CD4-positive, alpha-beta memory T cell (primary cell): ENCODE data around the gene CAPN14. TPM values are rescaled to one million over a fixed set of nuclear protein-coding genes. Genes with fewer than 3 reads are reported as not detected.

Experiments
- CTCF ChIA-PET: fragments of 350-600 bp; sonication (Branson Sonifier 250); formaldehyde crosslinking; loops from one replicate; lab custom pipeline; 2021; ENCODE audit warnings: inconsistent platforms; ENCODE audit not compliant: partially characterized antibody; lab: Charles Lee
- POLR2A ChIA-PET: fragments of 350-600 bp; sonication (Branson Sonifier 250); formaldehyde crosslinking; loops from one replicate; lab custom pipeline; 2021; ENCODE audit not compliant: partially characterized antibody; lab: Charles Lee
- DNase-seq, 5 donors: peaks; one replicate each; pipeline versions ENCODE4 v3.0.0 to v3.0.0-alpha.2; 2020 to 2022; ENCODE audit warnings: mixed read lengths in 1 of 5
- H3K27ac ChIP-seq: one replicate; pipeline ENCODE4 v1.7.0; 2013; ENCODE audit warnings: low read depth, low read length
- H3K27me3 ChIP-seq: 2 replicates; pipeline ENCODE4 v1.7.0; 2013; ENCODE audit warnings: mild to moderate bottlenecking, low read length, moderate library complexity; ENCODE audit not compliant: insufficient read depth
- H3K36me3 ChIP-seq: 2 replicates; pipeline ENCODE4 v1.7.0; 2013; ENCODE audit warnings: mild to moderate bottlenecking, low read length, moderate library complexity; ENCODE audit not compliant: insufficient read depth
- H3K4me1 ChIP-seq: 2 replicates; pipeline ENCODE4 v1.7.0; 2013; ENCODE audit warnings: mild to moderate bottlenecking, low read length, moderate library complexity; ENCODE audit not compliant: insufficient read depth
- H3K4me3 ChIP-seq, 2 donors: one replicate each; pipeline ENCODE4 v1.7.0; 2013; ENCODE audit warnings: low read length in 2 of 2, mild to moderate bottlenecking in 1 of 2
- H3K9me3 ChIP-seq, 2 donors: one replicate each; pipeline ENCODE4 v1.7.0; 2013; ENCODE audit warnings: low read length in 2 of 2, control low read depth in 1 of 2; ENCODE audit not compliant: control insufficient read depth in 1 of 2
- H3K27ac Mint-ChIP-seq, 7 donors: one replicate each; pipeline ENCODE4 v1.8.0; 2020 to 2021; ENCODE audit warnings: mixed read lengths in 7 of 7, mild to moderate bottlenecking in 6 of 7, inconsistent platforms in 3 of 7, moderate library complexity in 3 of 7
- H3K27me3 Mint-ChIP-seq, 2 donors: one replicate each; pipeline ENCODE4 v1.8.0; 2020 to 2021; ENCODE audit warnings: mixed read lengths in 2 of 2
- H3K36me3 Mint-ChIP-seq, 2 donors: one replicate each; pipeline ENCODE4 v1.8.0; 2020 to 2021; ENCODE audit warnings: mixed read lengths in 2 of 2, inconsistent platforms in 1 of 2, mild to moderate bottlenecking in 1 of 2
- H3K4me1 Mint-ChIP-seq, 4 donors: one replicate each; pipeline ENCODE4 v1.8.0; 2020 to 2021; ENCODE audit warnings: mixed read lengths in 4 of 4, mild to moderate bottlenecking in 1 of 4
- H3K4me3 Mint-ChIP-seq, 8 donors: one replicate each; pipeline ENCODE4 v1.8.0; 2020 to 2021; ENCODE audit warnings: mixed read lengths in 8 of 8, mild to moderate bottlenecking in 7 of 8, moderate library complexity in 6 of 8, inconsistent platforms in 3 of 8
- H3K9me3 Mint-ChIP-seq, 8 donors: one replicate each; pipeline ENCODE4 v1.8.0; 2020 to 2021; ENCODE audit warnings: mixed read lengths in 8 of 8, mild to moderate bottlenecking in 5 of 8, inconsistent platforms in 3 of 8, moderate library complexity in 1 of 8
- intact Hi-C: fragments of 100-400 bp; cut with micrococcal nuclease; formaldehyde crosslinking; loops from one replicate; pipeline ENCODE4 v1.15.1; 2023
- polyA plus RNA-seq, 2 donors: library from polyadenylated mRNA; unstranded; fragments of 300-500 nt; fragmentation: Illumina TruSeq; gene quantifications; one replicate each; pipeline ENCODE4 v1.2.3, GENCODE V29; 2021
- total RNA-seq, 2 experiments: library from RNA; stranded (reverse); gene quantifications; one replicate each; pipeline ENCODE4 v1.2.3, GENCODE V29; 2021

The CAPN14 gene
- total and polyA plus RNA-seq, 4 experiments from 2014 or later = 0.16 to 0.61 (median 0.44) TPM

GRCh38 chr2:31124904-31125303 is 92.4 kb downstream of the CAPN14 start:
- ChIA-PET CTCF (no interaction called here), POLR2A (no interaction called here)
- Mint-ChIP-seq H3K4me3 (no peak overlapping the region), H3K4me1 (no peaks in the 10 kb centered on the region), H3K27ac (no peak overlapping the region), H3K27me3 (peaks cover 10 to 27% of the 10 kb centered on the region in 2 donors), H3K9me3 (no peaks in the 10 kb centered on the region), H3K36me3 (no peaks in the 10 kb centered on the region)
- Histone ChIP-seq H3K27ac (no peak overlapping the region), H3K4me1 (no peaks in the 10 kb centered on the region), H3K36me3 (no peaks in the 10 kb centered on the region), H3K9me3 (no peaks in the 10 kb centered on the region), H3K27me3 (peaks cover 6% of the 10 kb centered on the region), H3K4me3 (no peak overlapping the region)
- intact Hi-C loops = no loop called here
- DNase-seq = no peak

Other genes starting within 250 kb of the CAPN14 start
- under 1 TPM in 1 of 2 experiments, not detected in 1; 0.32 TPM for gene GALNT14, start 79.1 kb downstream of the CAPN14 start, total RNA-seq
- not detected for gene GALNT14, start 79.1 kb downstream of the CAPN14 start, polyA plus RNA-seq
- gene EHD3, start 16.6 kb upstream of the CAPN14 start, total RNA-seq = 1 to 10 TPM; 4.0 to 4.4 TPM
- 1 to 10 TPM; 2.3 to 4.3 TPM for gene EHD3, start 16.6 kb upstream of the CAPN14 start, polyA plus RNA-seq
- gene XDH, start 197.2 kb upstream of the CAPN14 start, total RNA-seq = not detected
- not detected for gene XDH, start 197.2 kb upstream of the CAPN14 start, polyA plus RNA-seq